ENCODE results near the gene CADM2.

CADM2 gene

GRCh38 chr3:85433319-85433718 lies 474.5 kb downstream of the CADM2 start:
- TF ChIP-seq, protein P1, sequence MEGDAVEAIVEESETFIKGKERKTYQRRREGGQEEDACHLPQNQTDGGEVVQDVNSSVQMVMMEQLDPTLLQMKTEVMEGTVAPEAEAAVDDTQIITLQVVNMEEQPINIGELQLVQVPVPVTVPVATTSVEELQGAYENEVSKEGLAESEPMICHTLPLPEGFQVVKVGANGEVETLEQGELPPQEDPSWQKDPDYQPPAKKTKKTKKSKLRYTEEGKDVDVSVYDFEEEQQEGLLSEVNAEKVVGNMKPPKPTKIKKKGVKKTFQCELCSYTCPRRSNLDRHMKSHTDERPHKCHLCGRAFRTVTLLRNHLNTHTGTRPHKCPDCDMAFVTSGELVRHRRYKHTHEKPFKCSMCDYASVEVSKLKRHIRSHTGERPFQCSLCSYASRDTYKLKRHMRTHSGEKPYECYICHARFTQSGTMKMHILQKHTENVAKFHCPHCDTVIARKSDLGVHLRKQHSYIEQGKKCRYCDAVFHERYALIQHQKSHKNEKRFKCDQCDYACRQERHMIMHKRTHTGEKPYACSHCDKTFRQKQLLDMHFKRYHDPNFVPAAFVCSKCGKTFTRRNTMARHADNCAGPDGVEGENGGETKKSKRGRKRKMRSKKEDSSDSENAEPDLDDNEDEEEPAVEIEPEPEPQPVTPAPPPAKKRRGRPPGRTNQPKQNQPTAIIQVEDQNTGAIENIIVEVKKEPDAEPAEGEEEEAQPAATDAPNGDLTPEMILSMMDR (IDR thresholded peaks at IDR 0.05) = no peak
- TF ChIP-seq ZFX (IDR thresholded peaks at IDR 0.05; ENCODE audit: borderline replicate concordance) = no peak
- H3K27ac ChIP-seq = no peak overlapping the region

DNA sequence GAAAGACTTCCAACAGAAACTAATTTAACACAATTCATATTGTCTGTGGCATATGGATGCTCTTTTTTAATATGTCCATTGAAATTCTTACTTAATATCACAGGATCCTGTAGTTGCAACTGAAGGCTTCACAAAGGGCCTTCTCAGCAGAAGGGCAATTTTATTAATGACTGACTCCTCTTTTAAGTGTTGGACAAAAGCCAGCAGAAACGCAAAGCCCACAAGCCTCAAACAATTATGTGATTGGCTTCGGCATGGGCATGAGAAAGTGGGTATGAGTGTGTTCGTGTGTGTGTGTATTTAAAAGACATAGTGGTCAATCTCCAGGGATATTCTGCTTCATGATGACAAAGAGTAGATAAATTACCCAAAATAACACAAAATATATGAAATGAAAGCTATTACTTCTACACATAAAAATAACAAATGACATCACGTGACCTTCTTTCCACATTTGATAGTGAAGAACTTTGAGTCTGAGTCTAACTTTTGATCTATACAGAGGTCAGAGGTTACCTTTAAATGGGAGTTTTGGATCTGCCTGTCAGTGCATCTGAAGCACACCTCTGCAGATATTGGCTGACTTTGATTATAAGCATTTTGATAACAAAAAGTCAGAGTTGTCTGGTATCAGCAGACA lies 496.9 kb downstream of the CADM2 start:
- no peak overlapping the region for H3K27ac ChIP-seq
- TF ChIP-seq ZFX (IDR thresholded peaks at IDR 0.05; ENCODE audit: borderline replicate concordance) = no peak
- TF ChIP-seq, protein P1 (IDR thresholded peaks at IDR 0.05) = no peak

DNA sequence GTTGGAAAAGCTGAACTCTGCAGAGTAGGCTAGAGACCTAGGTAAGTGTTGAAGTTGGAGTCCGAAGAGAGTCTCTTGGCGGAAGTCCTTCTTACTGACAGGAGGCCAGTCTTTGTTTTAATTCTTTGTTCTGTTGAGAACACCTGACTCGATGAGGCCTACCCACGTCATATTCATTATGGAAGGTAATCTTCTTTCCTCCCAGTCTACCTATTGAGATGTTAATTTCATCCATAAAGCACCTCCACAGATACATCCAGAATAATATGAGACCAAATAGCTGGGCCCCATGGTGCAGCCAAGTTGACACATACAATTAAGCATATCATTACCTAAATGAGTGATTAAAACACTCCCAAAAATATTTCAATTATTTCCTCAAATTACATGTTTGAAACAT lies 515.5 kb downstream of the CADM2 start:
- TF ChIP-seq ZFX (IDR thresholded peaks at IDR 0.05; ENCODE audit: borderline replicate concordance) = no peak

GRCh38 chr3:85475346-85475745 lies 516.6 kb downstream of the CADM2 start:
- H3K27ac ChIP-seq = no peak overlapping the region
- TF ChIP-seq, protein P1 (IDR thresholded peaks at IDR 0.05) = no peak
- no peak for TF ChIP-seq ZFX (IDR thresholded peaks at IDR 0.05; ENCODE audit: borderline replicate concordance)

More for the DNA sequence above, 515.5 kb downstream of the CADM2 start:
- H3K27ac ChIP-seq = no peak overlapping the region

DNA sequence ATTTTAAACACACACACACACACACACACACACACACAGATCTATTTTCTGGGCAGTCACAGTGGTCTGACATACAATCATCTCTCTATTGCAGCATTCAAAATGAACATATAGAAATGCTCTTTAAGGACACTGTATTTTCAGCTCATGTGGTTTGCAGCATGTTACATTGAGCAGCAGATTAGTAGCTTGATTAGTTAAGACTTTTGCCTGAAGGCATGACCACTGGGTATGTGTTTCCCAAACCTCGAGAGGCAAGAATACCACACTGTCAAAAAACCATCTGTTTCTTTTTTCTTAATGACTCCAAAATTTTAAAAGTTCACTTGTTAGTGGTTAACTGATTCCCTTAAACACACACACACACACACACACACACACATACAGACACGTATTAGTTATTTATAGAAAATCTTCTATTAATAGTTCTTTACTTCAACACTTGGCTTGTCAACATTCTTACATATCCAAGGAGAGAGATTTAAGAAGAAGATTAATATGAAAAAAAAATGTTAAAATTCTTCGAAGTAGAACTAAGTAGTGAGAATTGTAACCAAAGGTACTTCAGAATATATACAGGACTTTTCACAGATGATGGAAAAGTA lies 518.2 kb downstream of the CADM2 start:
- H3K27ac ChIP-seq = no peak overlapping the region
- TF ChIP-seq ZFX (IDR thresholded peaks at IDR 0.05; ENCODE audit: borderline replicate concordance) = no peak

GRCh38 chr3:85481411-85482212 lies 522.8 kb downstream of the CADM2 start:
- TF ChIP-seq ZFX (IDR thresholded peaks at IDR 0.05; ENCODE audit: borderline replicate concordance) = no peak
- TF ChIP-seq, protein P1 (IDR thresholded peaks at IDR 0.05) = no peak
- H3K27ac ChIP-seq = no peak overlapping the region

- H3K27ac ChIP-seq = no peak overlapping the region
- TF ChIP-seq, protein P1 (IDR thresholded peaks at IDR 0.05) = no peak
- no peak for TF ChIP-seq ZFX (IDR thresholded peaks at IDR 0.05; ENCODE audit: borderline replicate concordance)
Measured at GRCh38 chr3:85482213-85482490, 523.4 kb downstream of the CADM2 start.

GRCh38 chr3:85483986-85484385 lies 525.2 kb downstream of the CADM2 start:
- TF ChIP-seq, protein P1 (IDR thresholded peaks at IDR 0.05) = no peak
- TF ChIP-seq ZFX (IDR thresholded peaks at IDR 0.05; ENCODE audit: borderline replicate concordance) = no peak
- no peak overlapping the region for H3K27ac ChIP-seq
